NCI-H82 treated with DMSO at 0.1 percent for 48 hours (cell line): Measurements from ENCODE around the gene IL16.

Source experiments
- DNase-seq: peaks from one replicate; lab custom pipeline; 2025; ENCODE audit not compliant: unreplicated experiment; lab: John Stamatoyannopoulos, UW

Gene IL16

DNA sequence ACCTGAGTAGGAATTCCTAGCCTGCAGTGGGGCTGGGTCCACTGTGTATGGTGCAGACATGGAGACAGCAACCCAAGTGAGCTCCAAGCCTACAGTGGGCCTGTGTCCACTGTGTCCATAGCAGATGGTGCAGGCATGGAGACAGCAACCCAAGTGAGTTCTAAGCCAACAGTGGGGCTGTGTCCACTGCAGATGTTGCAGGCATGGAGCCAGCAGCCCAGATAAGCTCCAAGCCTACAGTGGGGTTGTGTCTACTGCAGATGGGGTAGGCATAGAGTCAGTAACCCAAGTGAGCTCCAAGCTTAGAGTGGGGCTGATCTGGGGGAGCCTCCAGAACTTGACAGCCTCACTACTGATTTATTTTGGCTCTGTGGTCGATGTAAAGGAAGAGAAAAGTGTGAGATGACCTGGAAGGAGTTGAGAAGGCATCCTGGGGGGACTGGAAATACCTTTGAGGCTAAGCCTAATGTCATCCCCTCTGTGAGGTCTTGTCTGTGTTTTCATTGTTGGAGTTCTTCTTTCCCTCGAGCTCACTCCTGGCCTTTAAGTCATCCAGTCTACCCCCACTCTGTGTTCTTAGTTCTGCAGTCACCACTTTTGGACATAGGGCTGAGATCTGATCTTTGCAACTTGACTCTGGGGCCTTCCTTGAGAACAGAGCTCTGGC lies 22.4 kb upstream of the IL16 start:
- DNase-seq: no peak

DNA sequence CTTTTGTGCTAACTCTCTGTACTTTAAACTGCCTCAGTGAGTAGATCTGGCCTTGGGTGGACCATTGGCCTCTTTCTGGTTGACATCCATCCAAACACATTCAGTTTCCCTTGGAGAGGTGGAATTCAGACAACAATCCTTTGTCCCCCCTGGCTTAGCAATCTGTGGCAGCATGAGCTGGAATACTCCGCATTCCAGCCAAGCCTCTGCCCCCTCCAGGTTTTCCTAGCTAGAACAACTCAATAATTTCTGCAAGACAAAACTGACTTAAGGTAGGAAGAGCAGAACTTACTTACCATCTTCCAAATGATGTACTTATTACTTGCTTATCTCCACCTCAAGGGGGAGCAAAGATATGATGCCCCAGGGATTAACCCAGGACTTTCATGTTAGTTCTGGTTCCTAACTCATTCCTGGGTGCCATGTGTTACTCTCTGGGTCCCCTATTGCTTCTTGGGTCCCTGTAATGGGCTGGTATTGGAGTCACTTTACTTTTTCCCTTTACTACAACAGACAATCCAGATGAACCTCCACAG lies 21.8 kb upstream of the IL16 start:
- DNase-seq: no peak

DNA sequence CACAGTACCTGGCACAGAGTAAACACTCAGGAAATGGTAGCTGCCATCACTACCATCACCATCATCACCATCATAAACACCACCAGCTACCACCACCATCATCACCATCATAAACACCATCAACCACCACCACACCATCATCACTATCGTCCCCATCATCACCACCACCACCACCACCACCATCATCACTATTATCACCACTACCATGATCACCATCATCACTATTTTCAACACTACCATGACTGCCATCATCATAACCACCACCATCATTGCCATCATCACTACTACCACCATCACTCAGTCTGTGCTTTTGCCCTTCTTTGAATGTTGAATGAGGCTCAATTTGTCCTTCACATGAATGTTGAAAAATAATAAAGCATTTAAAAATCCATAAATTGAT lies 21.2 kb upstream of the IL16 start:
- DNase-seq: no peak

DNA sequence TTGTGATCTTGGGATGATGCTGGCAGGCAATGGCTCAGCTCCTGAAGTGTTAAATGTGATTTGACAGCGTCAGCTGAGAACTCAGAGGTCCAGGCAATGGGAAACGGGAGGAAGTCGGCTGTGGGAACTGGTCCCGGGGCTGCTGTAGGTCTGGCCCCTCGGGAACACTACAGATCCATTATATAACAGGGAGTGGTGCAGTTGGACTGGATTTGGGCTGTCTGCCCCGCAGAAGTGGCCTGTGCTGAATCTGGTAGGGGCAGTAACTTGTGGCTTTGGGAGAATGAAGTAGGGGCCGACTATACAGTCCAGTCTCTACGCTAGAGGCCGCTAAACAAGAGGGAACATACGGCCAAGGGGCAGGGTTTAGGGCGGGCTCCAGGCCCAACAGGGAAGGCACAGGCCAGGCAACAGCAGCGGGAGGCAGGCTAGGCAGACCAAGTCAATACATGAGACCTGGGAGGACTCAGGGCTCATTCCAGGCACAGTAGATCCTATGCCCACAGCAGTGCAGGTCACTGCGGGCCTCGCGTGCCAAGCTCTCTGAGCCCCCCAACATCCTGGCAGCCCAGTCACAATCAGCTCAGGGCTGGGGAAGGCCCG lies 20.3 kb upstream of the IL16 start:
- no peak for DNase-seq

DNA sequence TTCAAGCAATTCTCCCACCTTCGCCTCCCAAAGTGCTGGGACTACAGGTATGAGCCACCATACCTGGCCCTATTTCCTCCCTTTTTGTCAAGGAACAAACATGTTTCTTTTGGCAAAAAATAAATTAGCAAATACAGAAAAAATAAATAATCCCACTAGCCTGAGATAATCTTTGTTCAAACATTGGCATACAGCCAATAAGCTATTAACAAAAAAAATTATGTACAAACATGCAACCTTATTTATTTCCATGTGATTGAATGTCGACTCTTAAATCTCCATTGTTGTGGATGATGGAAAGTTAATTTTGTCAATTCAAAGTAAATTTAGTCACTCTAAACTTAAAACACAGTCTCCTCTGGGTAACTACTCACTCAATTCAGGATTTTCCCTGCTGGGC lies 18.3 kb upstream of the IL16 start:
- no peak for DNase-seq

DNA sequence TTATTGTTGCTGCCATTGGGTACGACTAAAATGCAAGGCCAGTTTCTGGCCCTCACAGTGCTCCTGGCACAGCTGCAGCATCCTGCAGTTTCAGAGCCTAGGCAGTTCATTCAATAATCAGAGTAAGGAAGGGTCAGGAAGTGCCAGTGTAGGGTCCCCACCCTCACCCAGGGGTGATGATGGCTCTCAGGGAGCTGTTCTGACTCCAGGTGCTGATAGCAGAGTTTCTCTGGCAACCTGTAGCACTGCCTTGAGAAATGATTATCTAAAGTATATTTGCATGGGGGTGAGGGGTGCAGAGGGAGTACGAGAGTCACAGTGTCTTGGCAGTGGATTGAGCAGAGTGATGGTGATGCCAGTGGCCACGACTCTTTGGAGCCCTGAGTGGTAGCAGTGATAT lies 15.5 kb upstream of the IL16 start:
- no peak for DNase-seq

DNA sequence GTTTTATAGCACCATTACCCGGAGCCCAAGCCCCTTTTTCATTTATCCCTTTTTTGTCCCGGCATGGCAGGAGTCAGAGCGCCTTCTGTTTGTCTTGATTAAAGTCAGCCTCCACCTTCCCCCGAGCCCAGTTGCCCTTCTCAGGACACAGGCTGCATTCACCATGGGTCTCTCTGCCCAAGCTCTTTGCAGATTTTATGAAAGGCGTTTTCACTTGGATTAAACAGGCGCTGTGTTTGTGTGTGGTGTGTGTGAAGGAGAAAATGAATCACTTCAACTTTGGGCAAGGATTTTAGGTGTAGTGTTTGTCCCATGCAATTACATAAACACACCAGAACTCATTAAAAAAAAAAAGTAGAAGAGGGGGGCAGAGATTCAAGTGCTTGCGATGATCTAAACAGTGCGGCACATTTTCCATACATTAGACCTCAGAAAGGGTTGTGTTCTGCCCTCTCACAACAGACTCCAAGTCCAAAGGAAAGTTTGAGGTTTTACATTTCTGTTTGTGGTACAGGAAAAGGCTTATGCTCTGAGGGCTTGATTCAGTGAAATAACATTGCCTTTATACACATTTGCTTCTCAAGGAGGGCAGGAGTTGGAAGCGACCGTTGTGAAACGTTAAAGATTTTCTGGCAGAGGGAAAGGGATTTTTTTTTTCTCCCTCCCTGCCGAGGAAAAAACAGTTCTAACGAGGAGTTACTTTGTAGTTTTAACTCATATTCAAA lies 14.5 kb upstream of the IL16 start:
- no peak for DNase-seq

DNA sequence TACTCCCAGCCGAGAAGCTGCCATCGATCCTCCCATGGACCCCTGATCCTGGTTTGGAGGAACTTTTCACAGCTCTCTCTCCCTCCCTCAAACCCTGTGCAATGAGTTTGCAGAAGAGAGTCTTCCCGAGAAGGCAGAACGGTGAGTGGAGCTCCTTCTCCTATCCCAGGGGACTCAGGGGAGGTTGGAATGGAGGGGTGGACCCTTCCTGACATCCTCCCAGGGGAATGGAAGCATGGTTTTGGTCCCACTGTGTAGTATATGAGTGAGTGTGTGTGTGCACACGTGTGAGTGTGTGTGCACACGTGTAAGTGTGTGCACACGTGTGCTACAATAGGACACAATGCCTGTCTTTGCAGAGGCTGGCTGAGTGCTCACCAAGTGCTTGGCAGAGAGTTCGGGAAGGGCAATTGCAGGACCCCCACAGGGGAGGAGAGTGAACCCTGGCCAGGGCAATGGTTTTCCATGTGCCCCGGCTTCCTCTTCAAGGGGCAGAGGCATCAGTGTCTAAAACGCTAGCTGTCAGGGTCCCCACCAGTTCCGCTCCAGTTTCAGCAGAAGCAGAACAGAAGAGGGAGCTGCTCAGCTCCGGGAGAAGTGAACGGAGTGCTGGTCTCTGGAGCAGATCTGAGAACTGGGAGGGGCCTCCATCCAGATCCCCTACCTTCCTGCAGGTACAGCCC lies 13.8 kb upstream of the IL16 start:
- DNase-seq: no peak

DNA sequence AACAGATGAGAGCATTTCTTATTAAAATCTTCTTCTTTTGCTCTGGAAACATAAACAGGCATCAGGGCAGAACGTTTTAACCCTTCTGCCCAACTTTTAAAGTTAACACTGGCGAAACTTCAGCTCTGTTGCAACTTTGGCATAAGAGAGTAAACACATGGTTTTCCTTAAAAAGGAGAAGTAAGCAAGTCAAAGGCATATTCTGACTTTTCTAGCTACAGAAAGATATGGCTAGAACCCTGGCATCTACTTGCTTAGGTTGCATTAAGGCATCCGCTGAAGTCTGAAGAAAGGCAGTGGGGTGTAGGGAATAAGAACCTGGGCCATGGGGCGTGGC lies 13.3 kb upstream of the IL16 start:
- no peak for DNase-seq

DNA sequence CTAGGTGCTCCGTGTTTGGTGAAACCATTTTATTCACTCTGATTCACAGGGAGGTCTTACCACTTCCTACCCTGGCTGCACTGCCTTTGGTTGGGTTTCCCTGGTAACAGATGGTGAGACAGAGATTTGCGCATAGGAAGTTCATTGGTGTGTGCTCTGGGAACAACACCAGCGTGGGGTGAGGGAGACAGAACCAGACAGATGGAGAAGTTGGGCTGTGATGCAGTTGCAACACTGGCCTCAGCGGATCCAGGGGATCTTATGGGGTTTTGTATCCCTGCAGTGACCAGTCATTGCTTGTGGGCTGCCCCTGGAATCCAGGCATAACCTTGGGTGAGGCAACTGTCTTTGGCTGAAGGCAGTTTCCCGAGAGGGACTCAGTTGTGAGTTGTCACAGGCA lies 12.5 kb upstream of the IL16 start:
- DNase-seq: no peak

DNA sequence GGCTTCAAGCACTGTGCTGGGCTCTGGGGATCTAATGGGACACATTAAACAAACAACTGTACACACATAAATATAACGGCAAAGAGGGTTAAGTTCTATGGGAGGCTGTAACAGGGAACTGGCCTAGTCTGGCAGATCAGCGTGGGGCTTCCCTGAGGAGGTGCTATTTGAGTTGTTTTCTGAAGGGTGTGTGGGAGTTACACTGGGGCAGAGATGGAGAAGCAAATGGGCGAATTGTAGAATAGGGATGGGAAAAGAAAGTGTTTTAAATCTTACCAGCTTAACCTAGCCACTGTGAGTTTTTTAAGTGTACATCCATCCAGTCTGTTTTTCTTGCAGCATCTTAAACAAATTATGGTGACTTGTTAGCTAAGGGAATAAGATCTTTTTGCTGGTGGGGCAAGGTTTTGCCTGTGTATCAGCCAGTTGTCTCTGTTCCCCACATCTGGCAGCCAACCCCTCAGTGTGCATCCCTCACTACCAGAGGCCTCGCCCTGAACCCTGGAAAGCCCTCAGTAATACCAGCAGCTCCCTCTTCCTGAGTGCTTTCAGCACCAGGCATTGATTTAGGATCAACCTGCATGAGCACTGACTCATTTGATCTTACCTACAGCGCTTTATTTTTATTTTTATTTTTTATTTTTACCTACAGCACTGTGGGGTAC lies 10.9 kb upstream of the IL16 start:
- no peak for DNase-seq

DNA sequence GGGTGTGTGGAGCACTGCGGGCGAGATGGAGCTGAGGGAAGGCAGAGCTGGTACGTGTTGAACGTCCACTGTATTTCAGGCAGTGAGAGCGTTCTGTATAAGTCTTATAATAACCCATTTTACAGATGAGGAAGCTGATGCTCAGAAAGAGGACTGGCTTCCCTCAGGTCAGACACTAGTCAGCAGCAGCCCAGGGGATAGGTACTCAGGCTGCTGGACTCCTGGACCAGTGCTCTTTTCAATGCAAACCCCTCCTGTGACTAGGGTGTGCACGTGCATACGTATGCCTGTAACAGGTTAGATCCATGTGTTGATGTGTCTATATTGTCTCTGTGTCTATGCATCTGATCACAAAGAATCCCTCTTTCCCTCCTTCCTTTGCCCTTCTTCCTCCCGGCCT lies 8.3 kb upstream of the IL16 start:
- no peak for DNase-seq

DNA sequence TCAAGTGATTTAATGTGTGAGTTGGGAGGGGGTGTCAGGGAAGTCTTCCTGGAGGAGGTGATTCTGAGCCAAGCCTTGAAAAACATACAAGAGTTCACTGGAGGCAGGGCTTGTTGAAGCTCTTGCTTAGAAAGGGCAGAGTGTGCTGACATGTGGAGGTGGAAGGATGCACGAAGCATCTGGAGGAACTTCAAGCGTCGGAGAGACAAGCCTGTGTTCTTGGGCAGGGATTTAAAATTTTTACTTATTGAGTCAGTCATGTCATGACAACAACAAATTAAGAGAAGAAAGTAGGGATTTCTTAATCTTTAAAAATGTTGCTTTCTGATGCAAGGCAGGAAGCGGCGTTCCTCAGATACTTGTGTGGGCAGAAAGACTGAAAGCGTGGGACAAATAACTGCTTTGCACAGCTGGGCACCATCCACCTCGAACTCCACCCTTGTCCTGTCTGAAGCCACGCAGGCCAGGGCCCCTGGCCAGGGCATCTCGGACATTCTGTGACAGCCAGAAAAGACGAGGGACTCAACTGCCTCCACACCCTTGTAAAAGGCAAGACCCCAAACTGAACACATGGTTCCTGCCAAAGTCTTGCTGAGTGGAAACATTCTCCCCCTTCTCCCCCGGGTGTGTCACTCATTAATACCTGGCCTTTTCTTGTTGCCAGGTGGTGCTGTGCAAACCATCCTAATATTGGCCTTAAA lies 6.9 kb upstream of the IL16 start:
- no peak for DNase-seq

DNA sequence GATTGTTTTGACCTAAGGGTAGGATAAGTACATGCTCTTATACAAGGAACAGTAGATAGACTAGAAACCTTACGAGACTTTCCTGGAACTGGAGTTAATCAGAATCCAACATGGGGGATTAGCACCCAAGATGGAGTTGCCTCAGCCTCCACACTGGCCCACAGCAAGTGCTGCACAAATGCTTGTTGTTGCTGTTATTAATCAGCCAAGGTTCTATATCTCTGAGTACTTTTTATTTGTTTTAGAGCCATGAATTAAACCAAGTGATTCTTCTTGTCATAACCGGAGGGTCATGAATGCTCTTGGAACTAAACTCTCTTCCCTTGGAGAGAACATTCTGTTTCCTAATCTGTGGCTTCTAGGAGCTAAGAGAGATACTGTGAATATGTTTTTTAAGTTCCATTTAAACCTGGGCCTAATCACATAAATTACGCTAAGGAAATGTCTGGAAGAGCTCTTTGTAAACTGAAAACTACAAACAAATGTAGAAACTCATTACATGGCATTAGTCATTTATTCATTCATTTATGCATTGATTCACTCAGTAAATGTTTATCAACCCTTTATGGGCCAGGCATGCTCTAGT lies 5.7 kb upstream of the IL16 start:
- DNase-seq: no peak

DNA sequence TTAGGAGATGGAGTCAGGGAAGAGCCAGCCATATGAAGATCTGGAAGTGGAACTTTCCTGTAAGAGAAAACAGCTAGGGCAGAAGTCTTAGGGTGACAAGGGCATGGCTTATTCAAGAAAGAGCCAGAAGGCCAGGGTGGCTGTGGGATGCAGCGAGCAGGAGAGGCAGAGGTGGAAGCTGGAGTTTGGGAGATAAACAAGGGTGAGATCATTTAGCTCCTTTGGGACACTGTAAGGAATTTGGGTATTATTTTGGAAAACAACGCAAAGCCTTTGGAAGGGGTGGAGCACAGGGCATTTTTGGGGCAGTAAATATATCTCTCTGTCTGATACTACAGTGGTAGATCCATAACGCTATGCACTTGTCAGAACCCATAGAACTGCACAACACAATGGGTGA lies 5.0 kb upstream of the IL16 start:
- no peak for DNase-seq

DNA sequence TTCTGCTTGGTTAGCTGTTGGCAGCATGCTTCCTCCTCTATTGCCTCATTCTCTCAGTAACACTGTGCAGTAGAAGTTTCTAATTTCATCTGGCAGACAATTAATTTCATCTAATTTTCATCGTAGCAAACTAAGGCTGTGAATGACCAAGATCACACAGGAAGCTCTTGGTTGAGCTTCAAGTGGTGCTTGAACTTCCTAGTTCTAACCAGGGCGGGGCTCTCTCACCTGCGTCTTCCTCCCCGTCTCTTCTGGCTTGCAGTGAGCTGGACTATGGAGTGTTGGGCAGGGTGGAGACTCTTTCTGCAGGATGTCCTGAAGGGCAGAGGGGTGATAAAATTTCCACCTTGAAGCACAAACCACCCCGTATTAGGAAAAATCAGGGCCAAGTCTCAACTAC lies 2.0 kb upstream of the IL16 start:
- no peak for DNase-seq

DNA sequence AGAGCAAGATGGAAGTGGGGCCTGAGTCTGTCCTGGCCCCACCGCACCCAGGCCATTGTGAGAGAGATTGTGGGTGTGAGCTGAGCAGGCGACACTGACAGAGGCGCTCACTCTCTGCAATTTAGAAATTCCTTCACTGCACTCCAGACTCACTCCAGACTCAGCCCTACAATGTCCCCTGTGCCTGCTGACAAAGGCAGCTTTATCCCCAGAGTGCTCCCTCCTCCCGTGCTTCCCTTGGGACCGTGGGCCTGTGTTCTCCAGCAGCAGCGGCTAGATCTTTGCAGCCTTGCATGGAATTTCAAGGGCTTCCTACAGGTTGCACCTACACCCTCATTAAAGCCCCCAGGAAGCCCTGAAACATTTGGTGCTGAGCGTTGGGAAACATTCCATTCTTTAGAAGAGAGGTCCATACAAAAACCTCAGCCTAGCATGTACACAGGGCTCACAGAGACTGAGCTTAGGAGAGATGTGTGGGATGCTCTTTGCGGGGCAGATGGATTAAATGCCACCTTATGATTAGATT lies 1.3 kb upstream of the IL16 start:
- no peak for DNase-seq

DNA sequence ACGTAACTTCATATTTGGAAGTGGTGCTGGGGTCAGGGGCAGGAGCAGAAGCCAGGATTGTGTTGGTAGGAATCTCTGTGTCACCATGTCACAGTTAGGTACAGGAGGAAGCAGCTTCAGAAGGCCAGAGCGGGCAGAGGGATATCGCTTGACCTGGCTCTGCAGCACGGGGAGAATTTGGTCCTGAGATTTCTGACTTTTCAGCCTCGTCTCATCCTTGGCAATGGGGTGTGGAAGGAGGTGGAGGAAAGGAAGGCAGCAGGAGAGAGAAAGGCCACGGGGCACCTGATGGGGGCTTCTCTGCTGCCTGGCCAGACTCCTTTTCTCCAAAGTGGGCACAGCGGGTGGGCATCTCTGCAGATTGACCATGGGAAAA lies 564 bp downstream of the IL16 start:
- DNase-seq: no peak

DNA sequence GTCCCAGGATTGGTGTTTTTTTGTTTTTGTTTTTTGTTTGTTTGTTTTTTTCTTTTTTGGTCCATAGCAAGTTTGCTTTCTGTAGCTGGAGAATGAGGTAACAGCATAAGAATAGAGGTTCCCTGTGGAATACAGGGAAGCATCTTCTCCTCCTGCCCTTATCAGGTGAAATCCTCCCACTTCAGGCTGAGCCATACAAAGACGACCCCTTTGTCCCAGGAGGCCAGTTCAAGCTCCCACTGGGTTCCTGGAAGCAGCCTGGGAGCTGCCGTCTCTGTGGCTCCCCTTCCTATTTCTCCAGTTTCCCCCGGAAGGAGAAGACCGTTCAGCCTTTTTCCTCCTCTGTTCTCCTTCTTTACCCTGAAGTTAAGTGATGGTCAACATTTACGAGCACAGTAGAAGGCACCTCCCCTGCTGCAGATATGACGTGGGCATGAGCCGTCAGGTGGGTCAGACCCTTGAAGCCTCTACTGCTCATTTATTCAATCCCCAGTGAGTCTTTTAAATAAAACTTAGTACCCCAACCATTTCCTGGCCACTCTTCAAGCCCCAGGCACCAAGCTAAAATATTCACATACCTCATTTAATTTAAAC lies 1.1 kb downstream of the IL16 start:
- no peak for DNase-seq
